ENCODE data around the gene CRTC2.

DNA sequence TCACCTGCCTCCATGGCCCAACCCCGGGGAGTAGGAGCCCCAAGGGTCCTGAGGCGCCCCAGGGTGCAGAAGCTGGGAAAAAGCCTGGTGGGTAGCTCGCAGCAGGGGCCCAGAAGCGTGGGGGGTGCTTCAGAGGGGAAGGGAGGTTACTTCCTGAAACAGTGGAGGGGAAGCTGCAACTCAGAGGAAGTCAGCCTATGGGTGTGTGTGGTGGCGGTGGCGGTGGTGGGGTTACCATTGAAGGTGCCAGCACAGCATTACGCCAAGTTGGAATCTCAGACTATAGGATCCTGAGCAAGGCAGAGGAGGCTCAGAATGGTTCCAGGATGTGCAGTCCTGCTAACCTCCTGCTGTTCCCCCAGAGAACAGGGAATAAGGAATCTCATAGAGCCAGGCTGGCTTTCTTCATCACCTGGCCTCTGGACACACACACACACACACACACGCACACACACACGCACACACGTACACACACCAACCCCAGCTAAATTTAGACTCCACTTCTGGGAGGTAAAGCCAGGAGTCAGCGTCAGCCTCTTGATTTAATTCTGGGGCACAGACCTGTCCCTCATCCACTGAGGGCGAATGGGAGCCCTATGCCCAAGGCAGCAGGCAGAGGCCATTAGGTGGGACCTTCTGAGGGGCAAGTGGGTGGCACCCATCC lies 13.1 kb downstream of the CRTC2 start:
- TF ChIP-seq, protein P1, sequence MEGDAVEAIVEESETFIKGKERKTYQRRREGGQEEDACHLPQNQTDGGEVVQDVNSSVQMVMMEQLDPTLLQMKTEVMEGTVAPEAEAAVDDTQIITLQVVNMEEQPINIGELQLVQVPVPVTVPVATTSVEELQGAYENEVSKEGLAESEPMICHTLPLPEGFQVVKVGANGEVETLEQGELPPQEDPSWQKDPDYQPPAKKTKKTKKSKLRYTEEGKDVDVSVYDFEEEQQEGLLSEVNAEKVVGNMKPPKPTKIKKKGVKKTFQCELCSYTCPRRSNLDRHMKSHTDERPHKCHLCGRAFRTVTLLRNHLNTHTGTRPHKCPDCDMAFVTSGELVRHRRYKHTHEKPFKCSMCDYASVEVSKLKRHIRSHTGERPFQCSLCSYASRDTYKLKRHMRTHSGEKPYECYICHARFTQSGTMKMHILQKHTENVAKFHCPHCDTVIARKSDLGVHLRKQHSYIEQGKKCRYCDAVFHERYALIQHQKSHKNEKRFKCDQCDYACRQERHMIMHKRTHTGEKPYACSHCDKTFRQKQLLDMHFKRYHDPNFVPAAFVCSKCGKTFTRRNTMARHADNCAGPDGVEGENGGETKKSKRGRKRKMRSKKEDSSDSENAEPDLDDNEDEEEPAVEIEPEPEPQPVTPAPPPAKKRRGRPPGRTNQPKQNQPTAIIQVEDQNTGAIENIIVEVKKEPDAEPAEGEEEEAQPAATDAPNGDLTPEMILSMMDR (IDR thresholded peaks at IDR 0.05; ENCODE audit: insufficient read depth, low read length): no peak
- peak; percentile 75 for TF ChIP-seq POLR2AphosphoS5 (IDR thresholded peaks at IDR 0.05; ENCODE audit: low read depth)
- TF ChIP-seq REST (IDR thresholded peaks at IDR 0.05; ENCODE audit: insufficient replicate concordance, low read depth): no peak
- peak; percentile 95 for TF ChIP-seq SPI1 (IDR thresholded peaks at IDR 0.05; ENCODE audit: borderline replicate concordance, low read depth)
- peak; percentile 40 for TF ChIP-seq GABPA (IDR thresholded peaks at IDR 0.05; ENCODE audit: low read depth)
